D341Med (cell line): ENCODE results near the gene GRIP1.

Experiments
- DNase-seq: peaks from one replicate; pipeline ENCODE4 v3.0.0; 2012; ENCODE audit warnings: low spot score

Gene GRIP1

GRCh38 chr12:66647034-66647691 lies 31.7 kb downstream of the GRIP1 start:
- no peak for DNase-seq

GRCh38 chr12:66644151-66644550 lies 34.7 kb downstream of the GRIP1 start:
- no peak for DNase-seq

- DNase-seq = no peak
Observed at GRCh38 chr12:66640691-66641460, 38.0 kb downstream of the GRIP1 start.

GRCh38 chr12:66638666-66639065 lies 40.2 kb downstream of the GRIP1 start:
- peak; percentile 54 for DNase-seq

- no peak for DNase-seq
Observed at GRCh38 chr12:66637699-66638301, 41.1 kb downstream of the GRIP1 start.

GRCh38 chr12:66636771-66637170 lies 42.1 kb downstream of the GRIP1 start:
- DNase-seq = no peak

GRCh38 chr12:66633676-66634075 lies 45.2 kb downstream of the GRIP1 start:
- DNase-seq = no peak

- no peak for DNase-seq
Observed at GRCh38 chr12:66629138-66629870, 49.6 kb downstream of the GRIP1 start.

GRCh38 chr12:66627988-66628317 lies 50.9 kb downstream of the GRIP1 start:
- DNase-seq = no peak

- DNase-seq = peak; percentile 39
Observed at GRCh38 chr12:66627270-66627987, 51.4 kb downstream of the GRIP1 start.

- no peak for DNase-seq
Observed at GRCh38 chr12:66624806-66625205, 54.1 kb downstream of the GRIP1 start.

GRCh38 chr12:66623455-66623854 lies 55.4 kb downstream of the GRIP1 start:
- no peak for DNase-seq

GRCh38 chr12:66620688-66621087 lies 58.2 kb downstream of the GRIP1 start:
- DNase-seq = no peak

GRCh38 chr12:66620026-66620425 lies 58.9 kb downstream of the GRIP1 start:
- DNase-seq = no peak

- DNase-seq = no peak
Observed at GRCh38 chr12:66617991-66618390, 60.9 kb downstream of the GRIP1 start.

- DNase-seq = no peak
Observed at GRCh38 chr12:66612090-66612775, 66.6 kb downstream of the GRIP1 start.

- DNase-seq = no peak
Observed at GRCh38 chr12:66607147-66607546, 71.7 kb downstream of the GRIP1 start.

GRCh38 chr12:66605293-66605692 lies 73.6 kb downstream of the GRIP1 start:
- no peak for DNase-seq

GRCh38 chr12:66603981-66604479 lies 74.8 kb downstream of the GRIP1 start:
- no peak for DNase-seq

- DNase-seq = no peak
Observed at GRCh38 chr12:66603461-66603860, 75.4 kb downstream of the GRIP1 start.

GRCh38 chr12:66602483-66603143 lies 76.3 kb downstream of the GRIP1 start:
- no peak for DNase-seq
